Measurements from ENCODE around the gene ST8SIA6. TPM values are rescaled to one million over a fixed set of nuclear protein-coding genes. Genes with fewer than 3 reads are reported as not detected.

ST8SIA6 gene
- total and polyA plus RNA-seq, 9 of the 15 experiments (the other 6 are each of a cell fraction or from before 2014, with no cell fraction given) = 0.69 to 6.7 (median 5.0) TPM

GRCh38 chr10:17353568-17354300 is 100.7 kb downstream of the ST8SIA6 start (continued):
- TF ChIP-seq EWSR1 (IDR thresholded peaks at IDR 0.05; ENCODE audit: borderline replicate concordance, low read depth, partially characterized antibody) (no peak), DMBX1 (CRISPR knock-in tag; IDR thresholded peaks at IDR 0.05; ENCODE audit: borderline replicate concordance) (no peak), SETDB1 (IDR thresholded peaks at IDR 0.05; ENCODE audit: low read length) (no peak), E2F6 (IDR thresholded peaks at IDR 0.05; ENCODE audit: borderline replicate concordance in 1 of 2, extremely low read depth in 1 of 2, insufficient read depth in 1 of 2, insufficient read length in 1 of 2, low read depth in 1 of 2, low read length in 1 of 2, poor library complexity in 1 of 2, severe bottlenecking in 1 of 2) (no peak), USF2 (CRISPR knock-in tag; IDR thresholded peaks at IDR 0.05) (no peak)

GRCh38 chr10:17352583-17352982 is 101.8 kb downstream of the ST8SIA6 start:
- DNase-seq (ENCODE audit: extremely low read depth in 1 of 4, low spot score in 3 of 4) (no peak), FAIRE-seq (no peak), ATAC-seq (no peak)
- no peaks in the 10 kb centered on the region for H4K20me1 ChIP-seq (replicated peaks; ENCODE audit: control insufficient read depth, insufficient read depth, low read length)
- intact Hi-C loops (cut with micrococcal nuclease) (no loop called here), in situ Hi-C loops (cut with MboI) (no loop called here)
- WGBS (ENCODE audit: insufficient coverage, low coverage, missing lambda C conversion rate) = 78% methylated on average over 2 of the region's 2 CpGs
- H3K27me3 ChIP-seq (ENCODE audit: control insufficient read depth in 2 of 2, insufficient read depth in 2 of 2, low read length in 2 of 2) = no peaks in the 10 kb centered on the region
- no peak overlapping the region for H3K27ac ChIP-seq (ENCODE audit: extremely low read depth, low read depth, low read length)
- ChIA-PET POLR2A (interaction anchor here (1.3 kb wide), 1 partner anchor 11 kb away, joined by 6 read pairs; no protein-coding TSS in a partner anchor), CTCF (ENCODE audit: low intra/inter-chr PET ratio) (interaction anchor here (0.6 kb wide), 1 partner anchor 216 kb away, joined by 3 read pairs; no protein-coding TSS in a partner anchor)
- no peaks in the 10 kb centered on the region for H3K36me3 ChIP-seq (ENCODE audit: control insufficient read depth, insufficient read depth, low read length)
- H3K4me2 ChIP-seq (ENCODE audit: insufficient read depth, low read length) = no peak overlapping the region
- H3K9ac ChIP-seq (ENCODE audit: insufficient read depth in 1 of 2, low read depth in 2 of 2, low read length in 2 of 2) = no peak overlapping the region
- H3K79me2 ChIP-seq (ENCODE audit: control insufficient read depth, insufficient read depth, low read length) = no peaks in the 10 kb centered on the region
- H3K9me1 ChIP-seq (ENCODE audit: control insufficient read depth, insufficient read depth, low read length) = no peaks in the 10 kb centered on the region
- H3K4me3 ChIP-seq = no peak overlapping the region
- H3K9me3 ChIP-seq (replicated peaks; ENCODE audit: control insufficient read depth, insufficient read depth, low read depth, low read length) = no peaks in the 10 kb centered on the region
- no peak overlapping the region for H2AFZ ChIP-seq (ENCODE audit: low read depth, low read length)
- no TSS peak for BruUV-seq (replicated peaks)
- H3K4me1 ChIP-seq (replicated peaks in 1 of 2; ENCODE audit: control insufficient read depth in 2 of 2, insufficient read depth in 2 of 2, low read length in 2 of 2) = peaks cover 3 to 13% of the 10 kb centered on the region in 2 experiments; a peak in 3 of 5 replicates
- TF ChIP-seq MXD1 (CRISPR knock-in tag; IDR thresholded peaks at IDR 0.05; ENCODE audit: borderline replicate concordance, poor library complexity, severe bottlenecking) = no peak
- no peak for TF ChIP-seq ZNF766 (CRISPR knock-in tag; conservative IDR thresholded peaks at IDR 0.05)
- TF ChIP-seq ZNF830 (CRISPR knock-in tag; IDR thresholded peaks at IDR 0.05) = no peak
- no peak for TF ChIP-seq DDX20 (tag; IDR thresholded peaks at IDR 0.05; ENCODE audit: low read depth)
- no peak for TF ChIP-seq ZNF79 (CRISPR knock-in tag; IDR thresholded peaks at IDR 0.05; ENCODE audit: low read depth)
- TF ChIP-seq MTF1 (CRISPR knock-in tag; IDR thresholded peaks at IDR 0.05; ENCODE audit: borderline replicate concordance) = no peak
- TF ChIP-seq POLR2AphosphoS5 (IDR thresholded peaks at IDR 0.05; ENCODE audit: control insufficient read depth, insufficient read depth, low read depth, low read length) = no peak
- no peak for TF ChIP-seq CBX8 (IDR thresholded peaks at IDR 0.05; ENCODE audit: borderline replicate concordance, extremely low read depth, low read depth, low read length, poor library complexity, severe bottlenecking)
- no peak for TF ChIP-seq MCM2 (IDR thresholded peaks at IDR 0.05; ENCODE audit: low read depth)
- TF ChIP-seq HDAC3 (IDR thresholded peaks at IDR 0.05; ENCODE audit: borderline replicate concordance, partially characterized antibody) = no peak
- no peak for TF ChIP-seq RAD51 (IDR thresholded peaks at IDR 0.05; ENCODE audit: borderline replicate concordance, low read depth)
- TF ChIP-seq NCOR1 (IDR thresholded peaks at IDR 0.05) = no peak

Measured in K562 (cell line).